Stimulated activated naive CD4-positive, alpha-beta T cell treated with Interleukin-2 at 50 U/mL for 16 hours (primary cell): ENCODE measurements around the gene ARMC8.

Experiments
- DNase-seq: peaks from one replicate; lab custom pipeline; 2025; lab: John Stamatoyannopoulos, UW

The ARMC8 gene

DNA sequence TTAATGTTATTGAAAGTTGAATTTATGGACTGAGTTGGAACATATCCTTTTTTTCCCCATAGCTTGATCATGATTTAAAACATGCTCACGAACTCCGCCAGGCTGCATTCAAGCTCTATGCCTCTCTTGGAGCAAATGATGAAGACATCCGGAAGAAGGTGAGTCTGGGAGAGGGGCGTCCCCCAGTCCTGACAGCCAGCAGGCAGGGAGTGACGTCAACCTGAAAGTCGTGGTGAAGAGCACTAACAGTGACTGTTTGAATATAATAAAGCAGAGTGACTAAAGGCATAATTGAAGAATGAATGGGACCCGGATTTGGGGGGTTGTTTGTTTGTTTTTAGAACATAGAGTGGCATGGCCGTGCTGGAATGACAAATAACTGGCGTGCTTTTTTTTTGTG is 57.9 kb downstream of the ARMC8 start:
- DNase-seq, result no peak

DNA sequence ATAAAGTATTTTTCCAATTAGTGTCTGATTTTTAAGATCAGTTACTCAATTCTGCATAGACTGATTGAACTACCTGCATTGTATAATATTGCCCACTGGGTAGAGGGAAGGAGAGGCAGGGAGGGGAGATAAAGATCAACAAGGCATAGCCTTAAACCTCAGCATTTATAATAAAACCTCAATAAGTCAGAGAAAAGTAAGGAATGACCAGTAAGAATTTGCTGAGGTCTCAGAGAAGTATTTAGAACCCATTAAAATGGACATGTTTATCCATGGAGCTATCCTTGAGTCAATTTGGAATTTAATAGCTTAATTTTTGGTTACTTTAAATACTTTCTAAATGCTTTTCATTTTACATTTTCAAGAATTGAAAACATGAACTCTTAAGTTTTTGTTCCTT is 62.5 kb downstream of the ARMC8 start:
- DNase-seq, result no peak

DNA sequence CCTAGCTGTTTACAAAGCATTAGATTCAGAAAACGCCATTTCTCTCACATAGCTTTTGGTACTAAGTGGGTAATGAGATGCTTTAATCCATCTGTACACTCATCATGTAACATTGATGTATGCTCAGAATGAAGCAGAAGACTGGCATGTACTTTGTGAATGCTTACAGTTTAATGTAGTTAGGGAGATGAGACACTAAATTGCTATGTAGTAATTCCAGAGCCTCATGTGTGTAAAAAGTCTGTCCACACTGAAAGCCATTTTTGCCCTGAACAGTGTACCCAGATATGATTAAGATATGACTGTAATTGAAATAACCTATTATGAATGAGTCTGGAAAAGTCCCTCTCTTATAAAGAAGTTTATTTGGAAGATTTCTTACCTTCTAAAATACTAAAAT is 66.5 kb downstream of the ARMC8 start:
- DNase-seq, result no peak

DNA sequence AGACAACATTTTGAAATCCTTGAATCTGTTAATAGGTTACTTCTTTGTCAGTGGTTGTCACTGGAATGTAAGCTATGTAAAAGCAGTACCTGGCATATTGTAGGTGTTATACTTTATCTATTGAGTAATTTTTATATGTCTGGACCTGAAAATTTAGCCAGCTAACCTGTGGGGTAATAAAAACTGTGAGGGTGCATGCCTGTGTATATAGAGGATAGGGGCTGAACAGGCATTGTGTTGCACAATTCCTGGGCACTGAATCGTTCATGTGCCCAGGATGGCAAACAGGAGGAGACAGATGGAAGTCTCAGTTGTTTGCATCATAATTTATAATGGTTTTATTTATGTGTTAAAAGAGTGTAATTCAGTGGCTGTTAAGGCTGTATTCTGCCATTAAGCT is 67.1 kb downstream of the ARMC8 start:
- DNase-seq, result no peak

DNA sequence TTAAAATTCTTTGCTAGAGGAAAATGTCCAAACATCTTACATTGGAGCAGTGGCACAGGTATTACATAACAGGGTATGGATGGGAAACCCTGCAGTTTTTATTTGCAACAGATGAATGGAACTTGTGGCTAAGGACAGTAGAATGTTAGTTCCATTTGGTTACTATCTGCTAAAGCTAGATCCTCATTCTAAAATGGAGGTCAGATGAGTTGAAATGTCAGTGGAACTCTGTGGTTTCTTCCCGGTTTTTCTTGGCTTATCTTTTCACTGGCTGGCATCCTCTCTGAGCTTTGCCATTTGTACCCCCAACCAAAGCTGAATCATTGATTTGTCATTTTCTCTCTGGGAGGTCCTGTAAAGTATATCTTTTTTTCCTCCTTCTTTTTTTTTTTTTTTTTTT is 68.9 kb downstream of the ARMC8 start:
- no peak for DNase-seq

DNA sequence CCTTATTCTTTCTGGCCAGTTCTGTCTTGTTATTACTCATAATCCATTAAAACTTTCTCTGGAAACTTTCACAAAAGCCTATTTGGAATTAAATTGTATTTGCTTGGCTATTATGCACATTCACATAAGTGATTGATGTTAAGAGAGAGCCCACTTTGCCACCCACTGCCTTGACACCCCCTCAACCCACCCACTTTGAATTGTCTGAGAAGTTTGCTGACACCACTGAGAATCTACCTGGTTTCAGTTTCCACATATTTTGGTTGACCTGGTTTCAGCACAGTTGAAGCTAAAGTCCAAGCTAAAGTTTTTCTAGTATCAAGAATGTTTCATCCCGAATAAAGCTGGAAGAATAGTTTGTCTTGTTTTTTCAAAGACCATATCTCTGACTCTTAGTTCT is 70.9 kb downstream of the ARMC8 start:
- DNase-seq, result no peak

DNA sequence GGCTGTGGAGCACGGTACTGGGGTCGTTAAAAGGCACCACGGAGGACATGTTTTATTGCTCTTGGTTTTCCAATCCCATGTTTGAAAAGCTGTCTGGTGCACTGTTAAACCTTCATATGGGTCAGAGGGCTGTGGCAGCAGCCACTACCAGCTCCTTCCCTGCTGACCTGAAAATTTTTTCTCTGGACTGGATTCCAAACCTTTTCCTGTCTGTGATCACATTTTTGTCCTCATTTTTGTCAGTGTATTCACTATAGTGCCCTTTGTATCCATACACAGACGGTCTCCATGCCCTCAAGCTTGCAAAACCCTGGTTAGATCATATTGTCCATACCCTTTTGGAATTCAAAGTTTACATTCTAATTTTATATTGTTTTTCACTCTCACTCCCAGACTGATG is 72.0 kb downstream of the ARMC8 start:
- DNase-seq, result no peak

DNA sequence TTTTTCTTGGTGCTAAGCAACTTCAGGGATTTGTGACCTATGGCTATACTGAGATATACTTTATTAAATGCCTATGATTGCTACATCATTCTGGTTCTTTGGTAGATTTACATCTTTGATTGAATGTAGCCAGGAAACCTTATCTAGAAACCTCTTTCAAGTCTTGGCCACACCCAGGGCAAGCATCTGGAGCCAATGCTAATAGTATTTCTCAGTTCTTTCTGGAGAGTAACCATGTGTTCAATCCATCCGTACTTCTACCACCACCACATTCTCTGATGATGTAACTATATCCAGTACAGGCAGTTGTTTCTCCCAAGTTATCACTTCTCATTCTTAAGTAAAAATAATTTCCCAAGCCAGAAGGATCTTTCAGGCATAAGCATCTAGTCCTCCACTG is 73.5 kb downstream of the ARMC8 start:
- DNase-seq, result no peak

DNA sequence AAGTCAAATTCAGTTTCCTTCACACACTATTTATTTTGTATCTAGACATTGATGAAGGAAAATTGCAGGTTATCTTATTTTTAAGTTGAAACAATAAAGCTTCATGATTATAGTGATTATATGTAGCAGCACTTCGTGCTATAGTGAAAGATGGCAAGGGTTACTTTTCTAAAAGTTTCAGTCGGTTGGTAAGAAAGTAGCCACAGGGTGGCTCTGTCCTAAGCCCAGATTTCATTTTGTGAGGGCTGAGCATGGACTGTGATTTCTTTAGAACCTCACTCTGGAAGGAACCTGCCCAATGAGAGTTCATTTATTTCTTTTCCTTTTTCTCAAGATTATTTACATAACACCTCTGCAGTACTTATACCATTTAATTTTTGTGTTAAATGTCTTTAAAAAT is 76.0 kb downstream of the ARMC8 start:
- DNase-seq, result no peak

DNA sequence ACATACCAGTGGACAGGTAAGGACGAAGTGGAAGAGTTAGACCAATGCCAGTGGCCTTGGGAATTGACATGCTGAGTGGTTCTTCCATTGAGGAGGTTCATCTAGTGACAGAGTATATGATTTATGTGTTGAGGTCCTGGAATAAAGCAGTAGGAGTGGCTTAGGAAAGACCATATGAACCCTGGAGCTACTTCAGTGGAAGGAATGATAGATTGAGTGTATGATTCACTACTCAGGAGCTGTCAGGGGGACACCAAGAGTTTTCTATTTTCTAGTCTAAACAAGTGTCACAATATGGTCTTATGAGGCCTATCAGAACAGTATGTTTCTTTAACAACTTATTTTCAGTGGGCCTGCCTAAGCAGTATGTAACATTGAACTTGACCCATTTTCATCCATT is 78.6 kb downstream of the ARMC8 start:
- no peak for DNase-seq

DNA sequence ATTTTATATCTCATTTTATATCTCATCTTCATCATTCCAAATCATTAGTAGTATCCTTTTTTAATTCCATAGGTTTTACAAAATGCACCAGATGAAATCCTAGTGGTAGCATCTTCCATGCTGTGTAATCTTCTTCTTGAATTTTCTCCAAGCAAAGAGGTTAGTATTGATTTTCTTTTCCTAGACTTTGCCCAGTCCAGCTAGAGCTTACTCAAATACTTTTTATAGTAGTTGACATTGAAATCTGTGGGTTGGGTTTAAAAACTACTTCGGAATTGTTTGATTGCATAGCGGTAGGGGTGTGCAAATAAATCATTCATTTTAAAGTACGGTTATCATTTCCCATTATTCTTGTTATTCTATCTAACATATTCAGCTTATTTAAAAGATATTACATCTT is 80.0 kb downstream of the ARMC8 start:
- DNase-seq, result no peak

DNA sequence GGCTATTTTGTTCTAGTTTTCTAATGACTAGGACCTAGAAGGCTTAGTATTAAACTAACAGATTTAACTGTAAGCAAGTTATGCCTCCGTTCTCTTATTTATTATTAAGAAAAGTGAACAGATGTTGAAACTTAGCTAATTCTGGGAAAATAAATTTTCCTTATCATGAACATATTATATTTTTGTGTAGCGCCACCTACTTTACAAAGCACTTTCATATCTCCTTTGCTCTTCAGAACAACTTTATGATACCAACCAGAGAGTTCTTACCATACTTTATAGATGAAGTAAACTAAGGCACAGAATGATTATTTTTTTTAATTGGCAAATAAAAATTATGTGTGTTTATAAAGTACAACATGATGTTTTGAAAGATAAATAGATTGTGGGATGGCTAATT is 83.1 kb downstream of the ARMC8 start:
- no peak for DNase-seq

DNA sequence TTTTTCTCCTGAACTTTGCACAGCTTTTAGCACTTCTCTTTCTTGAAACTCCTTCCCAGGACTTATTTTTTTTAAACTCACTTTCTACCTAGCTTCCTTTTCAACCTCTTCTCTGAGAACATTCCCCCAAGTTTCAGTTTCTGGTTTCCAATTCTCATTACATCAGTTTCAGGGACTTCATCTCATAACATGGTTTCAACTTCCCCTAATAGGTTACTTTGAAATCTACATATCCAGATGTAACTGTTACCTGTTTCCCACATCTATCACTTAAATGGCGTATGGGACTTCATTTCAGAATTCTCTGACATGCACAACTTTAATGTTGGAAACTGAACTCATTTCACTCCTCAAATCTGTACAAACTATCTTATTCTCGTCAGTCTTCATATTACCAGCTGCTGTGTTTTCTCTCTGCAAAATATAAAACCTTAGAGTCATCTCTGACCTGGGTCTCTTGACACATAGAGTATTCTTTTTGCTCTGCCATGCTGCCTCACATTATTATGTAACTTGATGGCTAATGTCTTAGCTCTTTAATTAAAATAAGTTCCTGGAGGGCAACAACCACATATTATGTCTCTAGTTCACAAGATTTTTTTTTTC is 84.2 kb downstream of the ARMC8 start:
- no peak for DNase-seq

DNA sequence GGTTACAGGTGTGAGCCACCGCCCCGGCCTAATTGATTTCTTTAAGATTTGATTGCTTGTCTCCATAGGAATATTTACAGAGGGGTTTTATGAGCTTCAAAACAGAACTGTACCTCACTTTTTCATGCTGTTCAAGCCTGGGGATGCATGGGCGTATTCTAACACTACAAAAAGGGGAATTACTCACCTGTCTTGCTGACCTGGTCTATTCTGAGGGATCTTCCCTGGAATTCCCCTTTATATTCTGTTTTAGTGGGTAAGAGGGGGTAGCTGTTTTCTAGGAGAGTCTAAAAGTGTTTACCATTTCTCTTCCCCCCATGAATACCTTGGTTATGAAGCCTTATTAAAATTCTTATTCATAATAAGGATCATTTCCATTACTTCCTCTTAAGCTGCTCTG is 94.5 kb downstream of the ARMC8 start:
- no peak for DNase-seq

DNA sequence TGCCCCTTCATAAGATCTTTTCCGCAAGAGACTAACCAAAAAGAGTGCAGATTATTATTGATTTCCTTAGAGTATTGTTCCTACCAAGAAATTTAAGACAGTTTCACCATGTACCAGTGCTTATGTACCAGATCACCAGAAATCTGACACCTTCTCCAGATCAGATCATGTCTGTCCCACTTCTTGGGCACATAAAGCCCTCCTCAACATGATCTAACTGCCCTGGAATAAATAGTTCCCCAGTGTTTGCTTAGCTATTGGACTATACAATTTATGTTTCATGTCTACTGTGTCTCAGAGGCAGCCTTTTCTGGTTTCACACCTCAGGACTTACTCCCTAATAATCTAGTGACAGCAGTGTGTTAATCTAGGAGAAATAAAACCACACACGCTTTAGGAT is 95.7 kb downstream of the ARMC8 start:
- DNase-seq, result no peak

DNA sequence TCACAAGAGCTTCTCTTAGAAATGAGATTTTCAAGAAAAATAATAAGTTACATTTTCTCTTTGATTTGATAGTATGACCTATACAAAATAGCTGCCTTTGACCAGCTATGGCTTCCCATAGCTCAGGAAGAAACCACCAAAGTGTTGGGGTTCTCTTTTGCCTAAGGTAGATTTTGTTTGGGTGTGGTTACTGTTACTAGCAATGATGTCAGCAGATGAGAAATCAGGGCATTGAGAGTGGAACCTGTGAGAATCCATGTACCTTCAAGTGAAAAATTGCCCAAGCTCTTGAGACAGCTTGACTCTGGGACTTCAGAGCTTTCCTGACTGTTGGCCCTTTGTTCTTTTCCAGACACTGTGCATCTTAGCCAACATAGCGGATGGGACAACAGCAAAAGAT is 97.0 kb downstream of the ARMC8 start:
- no peak for DNase-seq

DNA sequence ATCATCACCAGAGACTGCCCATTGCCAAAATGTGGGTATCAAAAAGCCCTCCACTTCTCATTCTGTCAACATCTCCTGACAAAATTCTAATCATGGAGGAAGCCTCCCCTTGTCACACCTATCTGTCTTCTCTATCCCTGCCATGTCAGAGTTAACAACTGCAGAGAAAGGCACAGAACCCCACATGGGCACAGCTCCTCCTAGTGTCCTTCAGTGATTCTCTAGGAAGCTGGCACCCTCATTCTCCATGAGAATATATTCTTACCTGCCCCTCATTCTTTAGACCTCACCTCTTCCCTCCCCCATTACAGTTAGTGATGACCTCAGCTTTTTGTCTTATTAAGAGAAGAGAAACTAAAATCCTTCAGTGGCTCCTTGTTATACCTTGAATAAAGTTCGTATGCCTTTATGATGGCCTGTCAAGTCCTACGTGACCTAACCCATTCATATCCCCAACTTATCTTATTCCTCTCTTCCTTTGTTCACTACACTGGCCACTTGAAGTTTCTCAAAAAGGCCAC is 97.9 kb downstream of the ARMC8 start:
- DNase-seq, result no peak

DNA sequence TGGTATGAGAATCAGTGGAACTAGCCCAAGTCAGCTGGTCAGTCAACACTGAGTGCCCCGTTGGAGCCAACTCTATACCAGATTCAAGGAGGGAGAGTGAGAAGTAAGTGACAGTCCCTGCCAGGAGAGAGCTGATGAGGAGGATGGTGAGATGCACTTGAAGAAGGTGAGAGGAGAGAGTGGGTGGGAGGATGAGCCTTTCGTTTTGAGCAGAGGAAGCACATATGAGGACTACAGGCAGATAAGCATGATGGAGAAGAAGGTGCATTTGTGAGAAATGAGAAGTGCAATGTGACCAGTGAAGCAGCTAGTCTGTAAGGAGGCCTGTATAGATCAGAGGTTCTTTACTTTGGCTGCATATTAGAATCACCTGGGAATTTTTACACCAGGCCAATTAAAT is 102.2 kb downstream of the ARMC8 start:
- no peak for DNase-seq

DNA sequence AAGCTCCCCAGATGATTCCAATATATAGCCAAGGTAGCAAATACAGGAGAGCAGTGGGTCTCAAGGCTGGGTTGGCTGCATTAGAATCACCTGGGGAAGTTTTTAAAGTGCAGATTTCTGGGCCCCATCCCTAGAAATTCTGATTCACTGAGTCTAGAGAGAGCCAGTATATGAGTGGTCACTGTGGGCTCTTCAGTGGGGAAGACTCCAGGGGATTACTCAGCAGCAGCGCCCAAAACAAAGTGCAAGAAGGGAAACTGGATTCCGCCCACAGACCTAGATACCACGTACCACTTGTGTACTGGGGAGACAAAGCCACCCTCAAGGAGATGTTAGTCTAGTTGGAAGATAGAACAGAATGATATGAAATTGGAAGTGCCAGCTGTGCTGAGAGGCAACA is 102.6 kb downstream of the ARMC8 start:
- no peak for DNase-seq

DNA sequence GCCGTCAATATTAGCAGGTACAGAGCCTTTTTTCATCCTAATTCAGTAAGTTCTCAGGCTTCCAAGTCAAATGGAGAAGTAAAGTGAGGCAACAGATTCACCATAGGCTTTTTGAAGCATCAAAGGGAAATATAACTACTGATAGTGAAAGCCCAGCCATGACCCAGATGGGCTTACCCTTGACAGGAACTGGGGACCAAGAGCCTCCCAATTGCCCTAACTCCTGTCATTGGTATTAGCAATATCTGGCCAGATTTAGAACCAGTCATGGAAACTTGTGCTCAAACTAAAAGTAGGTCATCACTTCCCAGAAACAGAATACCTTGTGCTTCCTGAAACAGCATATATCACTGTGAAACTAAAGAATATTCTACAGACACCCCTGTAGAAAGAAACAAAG is 109.5 kb downstream of the ARMC8 start:
- DNase-seq, result peak; percentile 12

DNA sequence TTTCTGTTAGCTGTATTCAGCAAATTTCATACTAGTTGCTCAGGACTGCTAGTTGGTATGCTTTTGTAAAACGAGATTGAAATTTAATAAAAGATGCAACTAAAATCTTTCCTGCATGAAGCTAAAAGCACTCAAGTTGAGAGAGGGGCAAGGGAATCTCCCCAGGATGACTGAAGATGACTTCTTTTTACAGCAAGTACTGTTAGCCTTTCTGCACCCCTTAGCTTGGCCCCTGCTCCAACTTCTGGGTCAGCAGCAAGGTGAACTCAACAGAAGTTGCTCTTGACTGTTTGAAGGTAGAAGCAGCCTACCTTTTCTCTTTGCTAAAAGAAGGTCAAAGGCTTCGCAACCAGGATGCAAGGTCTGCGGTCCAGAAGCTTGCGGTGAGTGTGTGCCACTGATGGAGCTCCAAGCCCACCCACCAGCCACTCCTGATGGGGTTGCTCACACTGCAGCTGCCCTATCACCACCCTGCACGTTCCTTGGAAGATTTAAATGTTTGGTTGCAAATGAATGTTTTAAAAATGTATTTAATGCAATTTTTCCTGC is 110.0 kb downstream of the ARMC8 start:
- DNase-seq, result no peak

DNA sequence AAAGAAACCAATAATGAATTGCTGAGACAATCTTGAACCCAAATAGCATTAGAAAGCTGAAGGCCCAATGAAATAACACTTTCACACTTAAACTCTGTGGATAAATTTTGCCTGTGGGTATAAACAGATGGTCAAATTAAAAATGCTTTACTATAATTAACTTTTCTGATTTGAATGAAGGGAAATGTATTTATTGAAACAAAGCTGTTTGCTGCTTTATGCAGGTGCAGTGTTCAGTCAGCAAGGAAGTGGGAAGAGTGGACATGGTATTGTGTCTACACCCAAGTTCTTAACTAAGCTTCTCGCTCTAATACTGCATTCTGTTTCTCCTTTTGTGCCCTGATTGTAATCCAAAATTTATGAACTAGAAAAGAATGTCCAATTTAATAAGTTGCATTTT is 110.8 kb downstream of the ARMC8 start:
- DNase-seq, result no peak

DNA sequence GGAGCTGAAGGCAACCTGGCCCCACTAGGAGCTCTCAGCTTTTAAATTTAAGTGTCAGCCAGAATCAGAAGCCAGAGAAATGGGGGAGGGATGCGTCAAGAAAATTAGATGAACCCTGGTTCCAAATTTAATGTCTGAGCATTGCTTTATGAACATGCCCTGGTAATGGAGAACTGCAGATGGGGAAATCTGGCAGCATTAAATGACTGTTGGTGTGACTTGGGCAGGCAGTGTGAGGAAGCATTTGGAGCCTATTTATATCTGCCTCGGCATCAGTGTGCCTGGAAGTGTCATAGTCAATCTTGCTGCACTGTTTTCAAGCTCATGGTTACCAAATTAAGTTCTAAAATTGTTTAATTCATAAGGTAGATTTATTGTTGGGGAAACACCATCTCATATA is 113.5 kb downstream of the ARMC8 start:
- DNase-seq, result no peak

DNA sequence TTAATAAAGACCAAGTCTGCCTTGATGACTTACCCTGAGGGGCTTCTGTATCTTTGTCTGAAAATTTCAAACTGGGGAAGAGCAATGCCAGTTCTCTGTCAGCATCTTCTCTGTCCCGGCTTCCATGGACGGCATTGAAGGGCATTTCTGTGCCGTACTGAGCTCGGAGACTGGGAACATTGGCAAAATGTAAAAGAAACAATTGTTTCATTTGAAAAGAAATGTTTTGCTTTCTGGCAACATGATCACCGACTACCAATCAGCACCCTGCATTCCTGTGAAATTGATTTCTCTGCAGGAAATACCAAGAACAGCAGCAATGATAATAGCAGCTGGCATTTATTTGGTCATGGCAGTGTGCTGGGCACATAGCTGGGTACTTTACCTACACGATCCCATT is 116.4 kb downstream of the ARMC8 start:
- no peak for DNase-seq
